Activated CD4-positive, alpha-beta T cell treated with anti-CD3 and anti-CD28 coated beads, Interleukin-10, Interleukin-2, amounts not matched to agents 100 ng/mL and 50 ng/mL, durations not matched to agents 16 hours and 8 hours (primary cell): ENCODE results near the gene GRK3.

Experiments used
- DNase-seq: peaks from one replicate; pipeline ENCODE4 v3.0.0-alpha.2; 2020

Gene GRK3

DNA sequence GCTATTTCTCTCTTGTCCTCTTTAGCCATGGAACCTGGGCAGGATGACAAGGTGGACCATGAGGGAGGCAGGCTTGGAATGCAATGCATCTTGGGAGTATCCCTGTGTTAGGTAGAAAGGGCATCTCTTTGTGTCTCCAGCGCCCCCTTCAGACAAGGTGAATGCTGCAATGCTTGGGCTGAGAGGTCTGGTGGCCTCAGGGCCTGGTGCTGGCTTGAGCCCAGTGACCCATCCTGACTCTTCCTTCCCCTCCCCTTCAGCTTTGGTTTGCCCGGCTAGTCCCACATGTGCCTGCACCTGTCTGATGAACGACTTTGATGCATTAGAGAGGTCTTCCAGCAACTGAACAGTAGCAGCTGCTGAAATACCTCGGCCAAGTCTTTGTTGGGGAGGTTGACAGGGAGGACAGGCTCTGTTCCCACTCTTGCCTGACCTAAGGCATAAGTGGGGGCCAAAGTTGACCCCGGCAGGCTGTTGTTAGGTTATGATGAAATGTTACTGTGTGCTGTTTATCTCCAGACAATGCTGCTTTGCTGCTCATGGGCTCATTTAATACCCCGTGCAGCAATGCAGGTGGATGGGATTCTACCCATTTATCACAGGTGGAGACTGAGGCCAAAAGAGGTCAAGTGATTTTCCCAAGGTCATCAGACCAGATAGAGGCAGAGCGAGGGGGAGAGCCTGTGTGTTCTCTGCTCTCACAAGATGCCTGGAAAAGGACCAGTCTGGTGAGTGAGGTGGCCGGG is 200.0 kb downstream of the GRK3 start:
- DNase-seq = no peak

DNA sequence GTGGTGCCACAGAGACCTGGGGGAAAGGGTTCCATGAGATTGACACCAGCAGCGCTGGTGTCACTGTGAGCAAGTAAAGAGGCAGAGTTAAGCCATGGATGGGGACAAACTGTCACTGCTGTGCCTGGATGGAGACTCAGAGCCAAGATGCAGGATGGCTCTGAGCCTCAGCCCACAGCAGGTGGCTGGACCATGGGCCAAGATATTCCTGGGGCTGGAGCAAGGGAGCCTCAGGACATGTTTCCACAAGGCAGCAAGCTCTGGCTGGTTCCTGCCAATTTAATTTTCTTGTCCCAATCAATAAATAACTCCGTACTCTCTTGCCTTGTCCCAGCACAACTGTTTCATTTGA is 200.5 kb downstream of the GRK3 start:
- DNase-seq = no peak

DNA sequence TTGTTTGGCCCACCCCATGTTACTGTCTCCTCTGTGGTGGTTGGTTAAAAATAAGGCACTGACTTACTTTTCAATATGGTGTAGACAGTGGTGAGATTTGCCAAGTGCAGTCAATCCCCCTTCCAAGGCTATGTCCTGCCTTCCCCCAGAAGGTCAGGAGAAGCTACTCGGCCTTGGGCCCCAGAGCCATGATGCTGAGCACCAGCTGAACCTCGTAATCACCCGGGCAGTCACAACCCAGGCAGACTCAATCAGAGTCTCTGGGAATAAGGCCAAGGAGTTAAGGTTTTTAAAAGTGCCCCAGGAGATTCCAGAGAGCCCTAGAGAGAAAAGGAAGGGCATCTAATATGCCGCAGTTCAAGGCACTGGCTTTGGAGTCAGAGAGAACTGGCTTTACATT is 201.3 kb downstream of the GRK3 start:
- DNase-seq = no peak

DNA sequence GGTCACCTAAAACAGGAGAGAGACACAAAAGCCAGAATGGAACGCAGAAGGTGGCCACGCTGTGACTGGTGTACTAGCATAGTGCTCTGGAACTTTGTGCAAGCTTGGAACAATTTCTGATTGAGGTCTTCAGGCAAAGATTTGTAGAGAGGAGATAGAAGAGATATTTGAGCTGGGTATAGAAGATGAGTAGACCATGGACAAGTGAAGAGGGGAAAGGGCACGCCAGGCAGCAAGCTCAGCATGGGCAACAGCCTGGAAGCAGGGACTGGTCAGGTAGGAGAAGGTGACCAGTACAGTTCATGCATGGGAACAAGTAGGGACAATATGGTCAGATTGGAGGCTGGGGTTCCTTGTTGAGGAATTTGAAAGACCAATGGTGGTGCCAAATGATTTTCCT is 201.9 kb downstream of the GRK3 start:
- no peak for DNase-seq

DNA sequence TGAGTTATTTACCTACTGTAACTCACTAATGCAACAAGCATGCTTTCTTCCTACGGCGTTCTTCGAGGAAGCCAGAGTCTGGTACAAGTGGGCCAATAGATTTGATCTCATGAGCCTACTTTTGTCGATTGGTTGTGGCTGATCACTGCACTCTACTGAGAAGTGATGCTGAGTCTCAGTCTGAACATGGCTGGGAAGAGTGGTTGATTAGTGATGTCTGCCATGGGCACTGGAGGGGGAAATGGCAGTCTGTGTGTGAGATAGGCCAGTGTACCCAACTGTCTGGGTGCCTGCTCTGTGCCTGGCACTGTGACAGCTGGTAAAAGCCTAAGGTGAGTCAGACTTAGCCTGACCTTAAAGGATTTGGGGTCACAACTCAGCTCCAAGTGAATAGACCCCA is 205.9 kb downstream of the GRK3 start:
- no peak for DNase-seq

DNA sequence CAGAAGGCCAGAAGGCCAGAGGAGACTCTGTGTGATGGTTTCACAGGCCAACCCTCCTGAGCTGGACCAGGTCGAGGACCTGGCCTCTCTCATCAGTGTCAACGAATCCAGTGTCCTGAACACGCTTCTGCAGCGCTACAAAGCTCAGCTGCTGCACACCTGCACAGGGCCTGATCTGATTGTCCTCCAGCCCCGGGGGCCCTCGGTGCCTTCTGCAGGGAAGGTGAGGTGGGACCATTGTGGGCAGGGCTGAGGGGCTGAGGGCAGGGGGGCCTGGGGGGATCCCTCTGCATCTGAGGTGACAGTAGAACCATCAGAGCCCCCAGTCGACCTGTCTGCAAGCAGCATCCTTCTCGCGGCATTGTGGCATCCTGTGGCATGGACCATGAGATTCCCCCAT is 207.8 kb downstream of the GRK3 start:
- DNase-seq = no peak

DNA sequence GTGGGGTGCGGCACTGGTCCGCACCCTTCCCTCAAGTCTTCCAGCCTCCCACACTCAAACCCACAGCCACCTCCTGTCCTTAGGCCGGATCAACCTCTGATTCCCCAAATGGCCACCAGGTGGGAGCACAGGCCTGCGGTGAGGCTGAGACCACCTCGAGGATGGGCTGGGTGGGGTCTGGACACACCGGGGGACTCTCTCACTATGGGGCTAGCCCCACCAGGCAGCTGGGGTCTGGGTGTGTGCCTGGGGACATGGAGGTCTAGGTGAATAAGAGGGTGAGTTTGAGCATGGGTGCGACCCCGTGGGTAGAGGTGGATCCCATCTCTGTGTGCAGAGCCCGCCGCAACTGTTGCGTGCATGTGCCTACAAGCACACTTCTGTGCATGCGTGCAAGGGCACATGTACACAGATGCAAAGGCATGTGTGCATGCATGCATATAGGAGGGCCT is 210.1 kb downstream of the GRK3 start:
- no peak for DNase-seq

DNA sequence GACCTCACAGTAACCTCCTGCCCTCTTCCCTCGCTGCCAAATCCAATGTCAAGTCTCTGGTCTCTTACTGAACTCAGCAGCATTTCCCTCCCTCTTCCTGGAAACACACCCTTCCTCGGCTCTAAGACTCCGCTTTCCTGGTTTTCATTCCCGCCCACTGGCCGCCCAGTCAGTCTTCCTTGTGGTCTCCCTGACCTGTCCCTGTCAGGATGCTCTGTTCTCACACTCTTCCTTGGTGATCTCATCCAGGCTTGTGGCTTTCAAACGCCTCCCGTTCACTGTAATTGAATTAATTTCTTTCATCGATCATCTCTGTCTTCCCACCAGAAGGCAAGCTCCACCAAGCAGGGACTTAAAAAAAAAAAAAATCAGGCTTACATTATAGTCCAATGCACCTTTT is 211.1 kb downstream of the GRK3 start:
- no peak for DNase-seq

DNA sequence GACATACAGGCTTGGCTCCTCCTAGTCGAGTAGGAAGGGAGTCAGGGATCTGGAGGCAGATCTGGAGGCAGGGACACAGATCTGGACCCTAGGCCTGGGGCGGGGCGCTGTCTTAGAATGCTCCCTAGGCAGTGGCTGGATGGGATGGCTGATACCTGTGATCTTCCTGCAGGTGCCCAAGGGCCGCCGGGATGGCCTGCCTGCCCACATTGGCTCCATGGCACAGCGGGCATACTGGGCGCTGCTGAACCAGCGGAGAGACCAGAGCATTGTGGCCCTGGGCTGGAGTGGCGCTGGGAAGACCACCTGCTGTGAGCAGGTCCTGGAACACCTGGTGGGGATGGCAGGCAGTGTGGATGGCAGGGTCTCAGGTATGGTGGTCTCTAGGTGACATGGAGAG is 212.9 kb downstream of the GRK3 start:
- DNase-seq = no peak

DNA sequence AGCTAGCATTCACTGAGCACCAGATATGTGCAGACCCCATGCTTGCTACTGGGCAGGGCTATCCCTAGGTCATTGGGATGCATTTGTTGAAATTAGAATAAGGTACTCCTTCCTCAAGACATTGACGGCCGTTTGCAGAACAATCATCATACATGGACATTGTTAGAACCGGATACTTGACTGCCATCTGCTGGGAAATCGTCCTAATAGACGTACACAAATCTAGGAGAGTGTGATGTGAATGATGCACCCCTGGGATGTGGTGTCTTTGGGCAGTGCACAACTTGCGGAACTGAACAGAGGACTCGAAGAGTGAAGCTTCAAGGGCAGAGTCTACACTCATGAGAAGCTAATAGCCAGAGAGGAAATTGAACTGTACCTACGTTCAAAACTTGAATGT is 213.4 kb downstream of the GRK3 start:
- peak; percentile 52 for DNase-seq
